RWPE1 (cell line): ENCODE measurements around the gene PPP3R2.

Experiments used
- CTCF ChIA-PET: fragments of 350-600 bp; sonication (Branson Sonifier 250); formaldehyde crosslinking; extraction: SDS; loops from one replicate; lab custom pipeline; 2021; lab: Yijun Ruan, JAX
- POLR2A ChIA-PET: fragments of 400-600 bp; formaldehyde crosslinking; extraction: SDS; loops from one replicate; lab custom pipeline; 2020; ENCODE audit warnings: antibody characterized with exemption; ENCODE audit not compliant: low non-redundant PET; lab: Yijun Ruan, JAX
- DNase-seq: peaks from one replicate; pipeline ENCODE4 v3.0.0; 2012; ENCODE audit warnings: low spot score
- H3K27ac ChIP-seq: fragments of 450-650 bp; 2 replicates; pipeline ENCODE4 v1.5.1; 2017
- CTCF ChIP-seq: fragments of 450-650 bp; conservative IDR thresholded peaks from 2 replicates; pipeline ENCODE4 v1.5.1; 2017; ENCODE audit warnings: low read depth, mild to moderate bottlenecking

PPP3R2 gene, protein sequence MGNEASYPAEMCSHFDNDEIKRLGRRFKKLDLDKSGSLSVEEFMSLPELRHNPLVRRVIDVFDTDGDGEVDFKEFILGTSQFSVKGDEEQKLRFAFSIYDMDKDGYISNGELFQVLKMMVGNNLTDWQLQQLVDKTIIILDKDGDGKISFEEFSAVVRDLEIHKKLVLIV

GRCh38 chr9:101594796-101595195 lies at the start of gene PPP3R2:
Gene PPP3R2, minus strand, starts transcription at chr9:101594969. Its CDS starts 48 bp downstream, at chr9:101594921.
- no peak for DNase-seq
- ChIA-PET POLR2A (no interaction called here), CTCF (no interaction called here)
- no peak for TF ChIP-seq CTCF
- H3K27ac ChIP-seq = no peak within 1 kb of the TSS

DNA sequence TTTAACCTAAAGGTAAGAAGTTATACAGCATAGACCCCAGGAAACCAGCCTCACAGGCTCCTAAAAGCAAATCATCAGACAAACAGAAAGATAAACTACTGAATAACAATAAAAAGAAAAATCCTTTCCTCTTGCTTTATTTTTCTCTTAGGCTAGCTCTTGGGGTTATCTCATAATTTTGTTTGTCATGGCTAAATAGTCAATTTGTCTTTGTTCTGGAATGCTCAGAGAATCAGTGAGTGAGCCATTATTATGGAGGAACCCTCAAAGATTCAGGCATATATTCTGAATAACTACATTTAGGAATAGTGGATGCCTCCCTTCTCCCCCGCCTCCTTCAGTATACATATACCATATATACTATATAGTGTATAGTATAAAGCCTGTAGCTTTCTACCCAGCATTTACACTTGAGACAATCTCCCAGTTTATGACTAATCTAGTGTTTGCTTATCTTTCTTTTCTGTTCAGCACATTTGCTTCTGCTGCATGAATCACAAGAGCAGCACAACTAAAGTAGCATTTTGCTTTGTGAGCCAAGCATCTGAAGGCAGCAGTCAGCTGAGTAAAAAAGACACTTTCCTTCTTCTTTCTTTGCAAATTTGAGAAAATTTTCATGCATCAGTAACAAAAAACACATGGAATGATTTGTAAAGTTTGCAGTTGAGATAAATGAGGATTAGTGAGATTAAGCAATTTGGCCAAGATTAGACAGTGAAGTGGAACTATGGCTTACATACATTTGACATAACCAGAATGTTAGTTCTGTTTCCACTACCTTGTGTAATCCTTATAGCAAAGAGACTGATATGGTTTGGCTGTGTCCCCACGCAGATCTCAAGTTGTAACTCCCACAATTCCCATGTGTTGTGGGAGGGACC lies 45.3 kb upstream of the PPP3R2 start:
- DNase-seq = no peak
- TF ChIP-seq CTCF = no peak
- ChIA-PET CTCF (interaction anchor here (0.6 kb wide), 1 partner anchor 433 kb away, joined by 3 read pairs; no protein-coding TSS in a partner anchor), POLR2A (no interaction called here)
- H3K27ac ChIP-seq = no peak overlapping the region

DNA sequence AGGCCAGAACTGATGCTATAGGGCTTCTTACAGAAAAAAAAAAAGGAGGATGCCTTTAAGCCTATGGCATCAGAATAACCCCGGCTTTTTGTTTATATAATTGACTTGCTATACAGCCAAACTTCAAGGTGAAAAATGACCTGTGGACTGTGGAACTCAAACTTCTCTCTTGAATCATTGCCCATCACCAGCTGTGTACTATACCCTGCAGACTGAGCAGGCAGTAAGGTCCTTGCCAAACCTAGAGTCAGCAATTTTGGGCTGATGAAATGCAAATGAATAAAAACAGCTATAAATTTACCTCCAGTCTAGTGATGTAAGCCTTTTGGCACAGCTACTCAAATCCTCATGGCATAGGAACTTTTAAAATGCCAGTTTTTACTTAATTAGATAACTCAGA lies 44.5 kb upstream of the PPP3R2 start:
- POLR2A ChIA-PET = no interaction called here
- CTCF ChIA-PET = interaction anchor here (0.6 kb wide), 1 partner anchor 434 kb away, joined by 3 read pairs; no protein-coding TSS in a partner anchor
- TF ChIP-seq CTCF = no peak
- no peak for DNase-seq
- H3K27ac ChIP-seq = no peak overlapping the region

- CTCF ChIA-PET = no interaction called here
- TF ChIP-seq CTCF = no peak
- POLR2A ChIA-PET = no interaction called here
- H3K27ac ChIP-seq = no peak overlapping the region
- DNase-seq = no peak
Measured at GRCh38 chr9:101636247-101636646, 41.5 kb upstream of the PPP3R2 start.

DNA sequence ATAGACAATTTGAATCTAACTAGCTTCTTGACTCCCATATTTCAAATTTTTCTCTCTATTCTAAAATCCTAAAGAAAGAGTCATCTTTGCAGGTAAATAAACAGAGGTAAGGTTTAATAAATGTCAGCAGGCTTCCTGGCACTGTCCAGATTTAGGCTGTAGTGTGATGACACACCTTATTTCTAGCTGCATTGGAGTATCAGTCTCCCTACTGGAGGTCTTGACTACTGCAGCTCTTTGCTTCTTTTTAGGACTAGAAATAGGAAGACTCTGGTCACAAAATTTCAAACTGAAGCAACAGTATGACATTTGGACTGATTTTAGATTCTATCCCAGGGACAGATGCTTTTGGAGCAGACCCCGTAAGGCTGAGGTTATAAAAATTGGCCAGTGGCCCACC lies 40.7 kb upstream of the PPP3R2 start:
- H3K27ac ChIP-seq = no peak overlapping the region
- CTCF ChIA-PET = no interaction called here
- no peak for TF ChIP-seq CTCF
- POLR2A ChIA-PET = no interaction called here
- DNase-seq = peak; percentile 15

DNA sequence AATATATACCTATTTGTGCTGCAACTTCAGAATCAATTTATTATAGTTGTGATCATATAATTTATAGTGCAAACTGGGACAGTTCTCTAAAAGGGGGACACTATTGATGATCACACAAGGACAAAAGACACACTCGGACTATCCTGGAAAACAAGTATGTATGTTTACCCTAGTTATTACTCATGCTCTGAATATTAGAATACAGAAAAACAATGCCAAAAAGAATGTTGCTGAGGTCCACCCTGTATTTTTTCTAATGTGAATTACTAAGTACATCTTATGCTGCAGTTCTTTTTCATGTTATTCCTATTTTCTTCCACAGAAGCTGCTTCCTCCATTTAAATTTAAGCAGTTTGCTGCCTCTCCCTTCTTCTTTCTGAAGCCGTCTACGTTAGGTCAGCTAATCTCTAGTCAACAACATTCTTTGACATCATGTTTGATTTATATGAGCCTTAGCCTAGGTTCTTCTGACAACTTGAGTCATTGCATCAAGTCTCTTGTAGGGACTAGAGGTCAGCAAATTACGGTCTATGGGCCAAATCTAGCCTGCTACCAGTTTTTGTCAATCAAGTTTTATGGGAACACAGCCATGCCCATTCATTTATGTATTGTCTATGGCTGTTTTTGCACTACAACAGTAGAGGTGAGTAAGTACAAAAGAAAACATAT lies 40.1 kb upstream of the PPP3R2 start:
- no peak for DNase-seq
- no peak overlapping the region for H3K27ac ChIP-seq
- CTCF ChIA-PET = no interaction called here
- POLR2A ChIA-PET = no interaction called here
- TF ChIP-seq CTCF = no peak
